OCI-LY3 (cell line): ENCODE results near the gene PAGR1.

Source experiments
- EZH2phosphoT487 ChIP-seq: fragments of 200-600 bp; shearing (Covaris generic); IDR thresholded peaks from 2 replicates; pipeline ENCODE4 v1.6.1; 2018; ENCODE audit warnings: antibody characterized with exemption, mixed run types, low read depth
- TF ChIP-seq, protein P1 (sequence below): fragments of 200-600, 300-600 bp; sonication (generic); IDR thresholded peaks from 2 replicates; pipeline ENCODE4 v1.5.1; 2014; ENCODE audit warnings: antibody characterized with exemption, low read length, low read depth

DNA sequence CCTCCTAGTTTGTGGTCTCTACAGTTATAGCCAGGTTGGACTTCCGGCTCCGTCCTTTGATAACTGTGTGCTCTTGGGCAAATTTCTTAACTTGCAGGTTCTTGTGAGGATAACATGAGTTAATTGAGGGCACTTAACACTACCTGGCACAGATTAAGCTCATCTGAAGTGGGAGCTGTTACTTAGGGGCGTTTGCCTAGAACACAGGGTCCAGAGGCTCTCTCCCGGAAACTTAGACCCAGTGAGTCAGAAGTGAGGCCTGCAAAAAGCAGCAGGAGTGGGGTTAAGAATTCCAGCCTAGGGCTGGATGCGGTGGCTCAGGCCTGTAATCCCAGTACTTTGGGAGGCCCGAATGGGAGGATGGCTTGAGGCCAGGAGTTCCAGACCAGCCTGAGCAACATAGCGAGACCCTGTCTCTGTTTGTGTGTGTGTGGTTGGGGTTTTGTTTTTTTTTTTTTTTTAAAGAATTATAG, 5.7 kb downstream of the PAGR1 start:
- TF ChIP-seq, protein P1, sequence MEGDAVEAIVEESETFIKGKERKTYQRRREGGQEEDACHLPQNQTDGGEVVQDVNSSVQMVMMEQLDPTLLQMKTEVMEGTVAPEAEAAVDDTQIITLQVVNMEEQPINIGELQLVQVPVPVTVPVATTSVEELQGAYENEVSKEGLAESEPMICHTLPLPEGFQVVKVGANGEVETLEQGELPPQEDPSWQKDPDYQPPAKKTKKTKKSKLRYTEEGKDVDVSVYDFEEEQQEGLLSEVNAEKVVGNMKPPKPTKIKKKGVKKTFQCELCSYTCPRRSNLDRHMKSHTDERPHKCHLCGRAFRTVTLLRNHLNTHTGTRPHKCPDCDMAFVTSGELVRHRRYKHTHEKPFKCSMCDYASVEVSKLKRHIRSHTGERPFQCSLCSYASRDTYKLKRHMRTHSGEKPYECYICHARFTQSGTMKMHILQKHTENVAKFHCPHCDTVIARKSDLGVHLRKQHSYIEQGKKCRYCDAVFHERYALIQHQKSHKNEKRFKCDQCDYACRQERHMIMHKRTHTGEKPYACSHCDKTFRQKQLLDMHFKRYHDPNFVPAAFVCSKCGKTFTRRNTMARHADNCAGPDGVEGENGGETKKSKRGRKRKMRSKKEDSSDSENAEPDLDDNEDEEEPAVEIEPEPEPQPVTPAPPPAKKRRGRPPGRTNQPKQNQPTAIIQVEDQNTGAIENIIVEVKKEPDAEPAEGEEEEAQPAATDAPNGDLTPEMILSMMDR, result no peak
- no peak for TF ChIP-seq EZH2phosphoT487
